Vagina (tissue), 2 donors: Measurements from ENCODE around the gene NUP188. TPM values are rescaled to one million over a fixed set of nuclear protein-coding genes. Genes with fewer than 3 reads are reported as not detected.
A peak's percentile ranks its signal among the peaks of the same experiment; 100 is the strongest.

ENCODE experiments used
- DNase-seq, 2 donors: peaks; one replicate each; pipeline ENCODE4 v3.0.0-alpha.2; 2017; ENCODE audit errors: extremely low spot score in 2 of 2
- H3K27ac ChIP-seq: fragments of 200-600 bp; sonication (generic); one replicate; pipeline ENCODE4 v1.5.1; 2019
- H3K27me3 ChIP-seq: fragments of 200-600 bp; sonication (generic); one replicate; pipeline ENCODE4 v1.5.1; 2019
- H3K36me3 ChIP-seq, 2 donors: fragments of 200-600 bp; sonication (generic); one replicate each; pipeline ENCODE4 v1.5.1; 2017 to 2019
- H3K4me1 ChIP-seq: fragments of 200-600 bp; sonication (generic); one replicate; pipeline ENCODE4 v1.5.1; 2019
- H3K4me3 ChIP-seq, 2 donors: fragments of 200-600 bp; sonication (generic); 1 replicate in 1 of 2; 2 replicates in 1 of 2; pipeline ENCODE4 v1.5.1; 2016 to 2019
- H3K9me3 ChIP-seq: fragments of 200-600 bp; sonication (generic); one replicate; pipeline ENCODE4 v1.5.1; 2019
- POLR2A ChIP-seq, 2 donors: fragments of 450-650 bp; IDR thresholded peaks; one replicate each; pipeline ENCODE4 v1.6.1; 2017; ENCODE audit warnings: antibody characterized with exemption in 2 of 2, mild to moderate bottlenecking in 2 of 2, moderate library complexity in 2 of 2
- POLR2AphosphoS5 ChIP-seq, 2 donors: sonication (generic); formaldehyde crosslinking; IDR thresholded peaks; one replicate each; pipeline ENCODE4 v1.9.0; 2017; ENCODE audit warnings: antibody characterized with exemption in 2 of 2, mild to moderate bottlenecking in 2 of 2, low read depth in 1 of 2; ENCODE audit not compliant: insufficient read depth in 1 of 2
- intact Hi-C: fragments of 100-400 bp; cut with DNase I; formaldehyde crosslinking; loops from one replicate; pipeline ENCODE4 v1.15.1; 2023
- total RNA-seq: library from RNA; depleted of rRNA; stranded (reverse); fragments of >200 nt; gene quantifications from one replicate; pipeline ENCODE4 v1.2.3, GENCODE V29; 2016
- TF ChIP-seq, protein P1 (sequence below), 3 experiments: fragments of 450-650 bp in 2 of 3; fragments of 200-600 bp in 1 of 3; sonication (generic) in 1 of 3; IDR thresholded peaks; one replicate each; pipeline ENCODE4 v1.5.1; 2017 to 2019; ENCODE audit warnings: antibody characterized with exemption in 3 of 3, mild to moderate bottlenecking in 2 of 3, moderate library complexity in 2 of 3

The NUP188 gene
- total RNA-seq, 1 donor from 2014 or later: 69.0 TPM

DNA sequence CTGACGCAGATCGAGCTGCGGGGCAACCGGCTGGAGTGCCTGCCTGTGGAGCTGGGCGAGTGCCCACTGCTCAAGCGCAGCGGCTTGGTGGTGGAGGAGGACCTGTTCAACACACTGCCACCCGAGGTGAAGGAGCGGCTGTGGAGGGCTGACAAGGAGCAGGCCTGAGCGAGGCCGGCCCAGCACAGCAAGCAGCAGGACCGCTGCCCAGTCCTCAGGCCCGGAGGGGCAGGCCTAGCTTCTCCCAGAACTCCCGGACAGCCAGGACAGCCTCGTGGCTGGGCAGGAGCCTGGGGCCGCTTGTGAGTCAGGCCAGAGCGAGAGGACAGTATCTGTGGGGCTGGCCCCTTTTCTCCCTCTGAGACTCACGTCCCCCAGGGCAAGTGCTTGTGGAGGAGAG, 31.3 kb upstream of the NUP188 start:
- no peaks in the 10 kb centered on the region for H3K9me3 ChIP-seq
- intact Hi-C loops: no loop called here
- peaks cover 0 to 13% of the 10 kb centered on the region in 2 donors for H3K36me3 ChIP-seq
- peaks cover 91% of the 10 kb centered on the region for H3K4me1 ChIP-seq
- H3K27me3 ChIP-seq: no peaks in the 10 kb centered on the region
- DNase-seq: no peak
- H3K27ac ChIP-seq: peak overlapping the region; percentile 96
- TF ChIP-seq, protein P1, sequence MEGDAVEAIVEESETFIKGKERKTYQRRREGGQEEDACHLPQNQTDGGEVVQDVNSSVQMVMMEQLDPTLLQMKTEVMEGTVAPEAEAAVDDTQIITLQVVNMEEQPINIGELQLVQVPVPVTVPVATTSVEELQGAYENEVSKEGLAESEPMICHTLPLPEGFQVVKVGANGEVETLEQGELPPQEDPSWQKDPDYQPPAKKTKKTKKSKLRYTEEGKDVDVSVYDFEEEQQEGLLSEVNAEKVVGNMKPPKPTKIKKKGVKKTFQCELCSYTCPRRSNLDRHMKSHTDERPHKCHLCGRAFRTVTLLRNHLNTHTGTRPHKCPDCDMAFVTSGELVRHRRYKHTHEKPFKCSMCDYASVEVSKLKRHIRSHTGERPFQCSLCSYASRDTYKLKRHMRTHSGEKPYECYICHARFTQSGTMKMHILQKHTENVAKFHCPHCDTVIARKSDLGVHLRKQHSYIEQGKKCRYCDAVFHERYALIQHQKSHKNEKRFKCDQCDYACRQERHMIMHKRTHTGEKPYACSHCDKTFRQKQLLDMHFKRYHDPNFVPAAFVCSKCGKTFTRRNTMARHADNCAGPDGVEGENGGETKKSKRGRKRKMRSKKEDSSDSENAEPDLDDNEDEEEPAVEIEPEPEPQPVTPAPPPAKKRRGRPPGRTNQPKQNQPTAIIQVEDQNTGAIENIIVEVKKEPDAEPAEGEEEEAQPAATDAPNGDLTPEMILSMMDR (IDR thresholded peaks at IDR 0.05): no peak
- TF ChIP-seq POLR2A (IDR thresholded peaks at IDR 0.05): no peak
- TF ChIP-seq POLR2AphosphoS5 (IDR thresholded peaks at IDR 0.05; ENCODE audit: insufficient read depth in 1 of 2, low read depth in 1 of 2): peak in 1 of 2 donors; percentile 24
- H3K4me3 ChIP-seq: no peak overlapping the region

DNA sequence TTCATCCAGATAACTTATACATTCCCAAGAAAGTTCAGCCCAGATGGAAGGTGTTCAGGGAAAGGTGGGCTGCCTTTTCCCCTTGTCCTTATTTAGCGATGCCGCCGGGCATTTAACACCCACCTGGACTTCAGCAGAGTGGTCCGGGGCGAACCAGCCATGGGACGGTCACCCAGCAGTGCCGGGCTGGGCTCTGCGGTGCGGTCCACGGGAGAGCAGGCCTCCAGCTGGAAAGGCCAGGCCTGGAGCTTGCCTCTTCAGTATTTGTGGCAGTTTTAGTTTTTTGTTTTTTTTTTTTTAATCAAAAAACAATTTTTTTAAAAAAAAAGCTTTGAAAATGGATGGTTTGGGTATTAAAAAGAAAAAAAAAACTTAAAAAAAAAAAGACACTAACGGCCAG, 30.8 kb upstream of the NUP188 start:
- Histone ChIP-seq H3K9me3 (no peaks in the 10 kb centered on the region), H3K36me3 (peaks cover 0 to 13% of the 10 kb centered on the region in 2 donors), H3K4me3 (no peak overlapping the region), H3K27ac (peak overlapping the region; percentile 96), H3K27me3 (no peaks in the 10 kb centered on the region), H3K4me1 (peaks cover 91% of the 10 kb centered on the region)
- intact Hi-C loops: no loop called here
- DNase-seq: no peak
- TF ChIP-seq POLR2A (IDR thresholded peaks at IDR 0.05) (no peak), POLR2AphosphoS5 (IDR thresholded peaks at IDR 0.05; ENCODE audit: insufficient read depth in 1 of 2, low read depth in 1 of 2) (no peak)
- TF ChIP-seq, protein P1 (IDR thresholded peaks at IDR 0.05): no peak

DNA sequence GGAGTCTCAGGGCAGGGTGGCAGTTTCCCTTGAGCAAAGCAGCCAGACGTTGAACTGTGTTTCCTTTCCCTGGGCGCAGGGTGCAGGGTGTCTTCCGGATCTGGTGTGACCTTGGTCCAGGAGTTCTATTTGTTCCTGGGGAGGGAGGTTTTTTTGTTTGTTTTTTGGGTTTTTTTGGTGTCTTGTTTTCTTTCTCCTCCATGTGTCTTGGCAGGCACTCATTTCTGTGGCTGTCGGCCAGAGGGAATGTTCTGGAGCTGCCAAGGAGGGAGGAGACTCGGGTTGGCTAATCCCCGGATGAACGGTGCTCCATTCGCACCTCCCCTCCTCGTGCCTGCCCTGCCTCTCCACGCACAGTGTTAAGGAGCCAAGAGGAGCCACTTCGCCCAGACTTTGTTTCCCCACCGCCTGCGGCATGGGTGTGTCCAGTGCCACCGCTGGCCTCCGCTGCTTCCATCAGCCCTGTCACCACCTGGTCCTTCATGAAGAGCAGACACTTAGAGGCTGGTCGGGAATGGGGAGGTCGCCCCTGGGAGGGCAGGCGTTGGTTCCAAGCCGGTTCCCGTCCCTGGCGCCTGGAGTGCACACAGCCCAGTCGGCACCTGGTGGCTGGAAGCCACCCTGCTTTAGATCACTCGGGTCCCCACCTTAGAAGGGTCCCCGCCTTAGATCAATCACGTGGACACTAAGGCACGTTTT, 30.2 kb upstream of the NUP188 start:
- intact Hi-C loops: no loop called here
- no peaks in the 10 kb centered on the region for H3K9me3 ChIP-seq
- no peaks in the 10 kb centered on the region for H3K27me3 ChIP-seq
- TF ChIP-seq, protein P1 (IDR thresholded peaks at IDR 0.05): no peak
- TF ChIP-seq POLR2AphosphoS5 (IDR thresholded peaks at IDR 0.05; ENCODE audit: insufficient read depth in 1 of 2, low read depth in 1 of 2) (peak; percentile 79 to 94), POLR2A (IDR thresholded peaks at IDR 0.05) (no peak)
- H3K4me1 ChIP-seq: peaks cover 91% of the 10 kb centered on the region
- no peak overlapping the region for H3K4me3 ChIP-seq
- DNase-seq: no peak
- peaks cover 0 to 13% of the 10 kb centered on the region in 2 donors for H3K36me3 ChIP-seq
- peak overlapping the region; percentile 96 for H3K27ac ChIP-seq

DNA sequence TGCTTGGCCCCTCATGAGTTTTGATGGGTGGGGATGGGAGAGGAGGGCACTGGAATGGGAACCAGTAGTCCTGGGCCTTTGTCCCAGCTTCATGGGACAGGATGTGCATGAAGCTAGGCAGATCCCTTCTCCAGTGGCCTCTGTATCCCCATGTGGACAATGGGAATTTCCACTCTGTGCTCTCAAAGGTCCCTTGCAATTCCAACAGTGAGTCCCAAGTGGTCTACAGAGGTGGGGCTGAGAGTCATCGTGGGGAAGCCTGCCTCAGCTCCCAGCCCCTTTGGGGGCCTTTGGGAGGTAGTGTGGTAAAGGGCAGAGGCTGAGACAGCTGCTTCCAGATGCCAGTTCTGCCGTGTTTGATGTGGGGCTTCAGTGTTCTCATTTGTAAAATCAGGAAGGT, 28.6 kb upstream of the NUP188 start:
- H3K27ac ChIP-seq: peak overlapping the region; percentile 96
- TF ChIP-seq, protein P1 (IDR thresholded peaks at IDR 0.05): no peak
- no peak for TF ChIP-seq POLR2AphosphoS5 (IDR thresholded peaks at IDR 0.05; ENCODE audit: insufficient read depth in 1 of 2, low read depth in 1 of 2)
- no peak for TF ChIP-seq POLR2A (IDR thresholded peaks at IDR 0.05)
- intact Hi-C loops: no loop called here
- peaks cover 0 to 13% of the 10 kb centered on the region in 2 donors for H3K36me3 ChIP-seq
- H3K27me3 ChIP-seq: no peaks in the 10 kb centered on the region
- no peaks in the 10 kb centered on the region for H3K9me3 ChIP-seq
- DNase-seq: no peak
- H3K4me1 ChIP-seq: peaks cover 90% of the 10 kb centered on the region
- H3K4me3 ChIP-seq: no peak overlapping the region

DNA sequence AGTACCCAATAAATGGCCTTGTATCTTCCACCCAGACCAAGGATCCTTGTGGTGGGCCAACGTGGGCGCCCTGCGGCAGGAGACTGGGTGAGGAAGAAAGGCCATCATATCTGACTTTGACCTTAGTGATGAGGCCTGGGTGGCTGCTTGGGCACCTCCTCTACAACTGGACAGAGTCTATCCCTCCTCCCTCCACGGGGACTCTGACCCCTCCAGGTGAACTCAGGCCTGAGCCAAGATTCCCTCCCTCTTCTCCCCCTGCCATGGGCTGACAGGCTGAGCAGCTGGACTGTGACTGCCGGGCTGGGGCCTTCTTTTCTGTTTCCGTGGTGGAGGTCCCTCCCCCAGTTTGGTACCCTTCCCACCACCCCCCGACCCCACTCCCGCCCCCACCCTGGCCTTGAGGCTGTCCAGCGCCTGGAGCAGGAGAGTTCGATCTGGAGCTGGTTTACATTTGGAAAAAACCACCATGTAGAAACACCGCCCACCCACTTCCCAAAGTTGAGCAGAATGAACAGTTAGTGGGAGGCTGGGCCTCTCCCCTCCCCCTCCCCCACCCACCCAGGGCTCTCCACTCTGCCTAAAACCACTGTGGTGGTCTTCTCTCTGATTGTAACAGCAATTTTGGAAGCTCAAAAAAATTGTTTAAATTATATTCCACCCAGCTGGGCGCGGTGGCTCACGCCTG, 28.0 kb upstream of the NUP188 start:
- H3K36me3 ChIP-seq: peaks cover 0 to 13% of the 10 kb centered on the region in 2 donors
- intact Hi-C loops: no loop called here
- DNase-seq: no peak
- peaks cover 85% of the 10 kb centered on the region for H3K4me1 ChIP-seq
- no peaks in the 10 kb centered on the region for H3K27me3 ChIP-seq
- TF ChIP-seq POLR2AphosphoS5 (IDR thresholded peaks at IDR 0.05; ENCODE audit: insufficient read depth in 1 of 2, low read depth in 1 of 2): no peak
- TF ChIP-seq, protein P1 (IDR thresholded peaks at IDR 0.05): no peak
- no peak for TF ChIP-seq POLR2A (IDR thresholded peaks at IDR 0.05)
- no peaks in the 10 kb centered on the region for H3K9me3 ChIP-seq
- H3K4me3 ChIP-seq: no peak overlapping the region
- H3K27ac ChIP-seq: peak overlapping the region; percentile 96
